Measurements from ENCODE around the gene HEPH. TPM values are rescaled to one million over a fixed set of nuclear protein-coding genes. Genes with fewer than 3 reads are reported as not detected.

Gene HEPH
- total RNA-seq, 2 donors from 2014 or later = 6.9 to 26.4 TPM

- no peak overlapping the region for H3K4me3 ChIP-seq
- WGBS = 89% methylated on average over 1 of the region's 1 CpG
- intact Hi-C loops (cut with DNase I) = no loop called here
- H3K27ac ChIP-seq = no peak overlapping the region
- no peaks in the 10 kb centered on the region for H3K9me3 ChIP-seq
- no peak for TF ChIP-seq POLR2A (IDR thresholded peaks at IDR 0.05)
- TF ChIP-seq POLR2AphosphoS5 (IDR thresholded peaks at IDR 0.05) = no peak
- TF ChIP-seq, protein P1, sequence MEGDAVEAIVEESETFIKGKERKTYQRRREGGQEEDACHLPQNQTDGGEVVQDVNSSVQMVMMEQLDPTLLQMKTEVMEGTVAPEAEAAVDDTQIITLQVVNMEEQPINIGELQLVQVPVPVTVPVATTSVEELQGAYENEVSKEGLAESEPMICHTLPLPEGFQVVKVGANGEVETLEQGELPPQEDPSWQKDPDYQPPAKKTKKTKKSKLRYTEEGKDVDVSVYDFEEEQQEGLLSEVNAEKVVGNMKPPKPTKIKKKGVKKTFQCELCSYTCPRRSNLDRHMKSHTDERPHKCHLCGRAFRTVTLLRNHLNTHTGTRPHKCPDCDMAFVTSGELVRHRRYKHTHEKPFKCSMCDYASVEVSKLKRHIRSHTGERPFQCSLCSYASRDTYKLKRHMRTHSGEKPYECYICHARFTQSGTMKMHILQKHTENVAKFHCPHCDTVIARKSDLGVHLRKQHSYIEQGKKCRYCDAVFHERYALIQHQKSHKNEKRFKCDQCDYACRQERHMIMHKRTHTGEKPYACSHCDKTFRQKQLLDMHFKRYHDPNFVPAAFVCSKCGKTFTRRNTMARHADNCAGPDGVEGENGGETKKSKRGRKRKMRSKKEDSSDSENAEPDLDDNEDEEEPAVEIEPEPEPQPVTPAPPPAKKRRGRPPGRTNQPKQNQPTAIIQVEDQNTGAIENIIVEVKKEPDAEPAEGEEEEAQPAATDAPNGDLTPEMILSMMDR (IDR thresholded peaks at IDR 0.05) = no peak
- no peak for DNase-seq (ENCODE audit: low spot score)
- no peaks in the 10 kb centered on the region for H3K4me1 ChIP-seq (replicated peaks)
- H3K36me3 ChIP-seq = no peaks in the 10 kb centered on the region
- H3K27me3 ChIP-seq (replicated peaks; ENCODE audit: insufficient read depth) = no peaks in the 10 kb centered on the region
Observed at GRCh38 chrX:66163447-66163846, 600 bp upstream of the HEPH start.

DNA sequence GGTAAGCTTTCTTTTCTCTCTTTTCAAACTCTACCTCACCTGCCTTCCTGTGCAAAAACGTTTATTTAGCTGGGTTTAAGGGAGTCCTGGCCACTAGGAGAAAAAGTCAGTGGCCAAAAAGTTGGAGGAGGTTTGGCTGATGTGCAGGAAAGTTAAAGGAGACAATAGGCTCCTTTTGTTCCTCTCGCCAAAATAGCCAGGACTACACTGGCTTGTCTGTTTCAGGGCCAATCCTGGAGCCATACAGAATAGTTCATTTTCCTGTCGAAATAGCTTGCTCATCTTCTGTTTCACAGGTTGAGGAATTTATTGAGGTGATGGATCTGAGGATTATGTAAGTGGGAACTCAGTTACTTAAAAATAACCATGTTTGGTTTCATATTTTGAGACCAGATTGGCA lies 423 bp downstream of the HEPH start:
- DNase-seq (ENCODE audit: low spot score) = no peak
- TF ChIP-seq POLR2A (IDR thresholded peaks at IDR 0.05) (no peak), POLR2AphosphoS5 (IDR thresholded peaks at IDR 0.05) (no peak)
- TF ChIP-seq, protein P1 (IDR thresholded peaks at IDR 0.05) = no peak
- no peaks in the 10 kb centered on the region for H3K9me3 ChIP-seq
- H3K4me1 ChIP-seq (replicated peaks) = no peaks in the 10 kb centered on the region
- intact Hi-C loops (cut with DNase I) = no loop called here
- H3K4me3 ChIP-seq = no peak overlapping the region
- no peaks in the 10 kb centered on the region for H3K36me3 ChIP-seq
- WGBS = 22% methylated on average over 3 of the region's 3 CpGs
- H3K27ac ChIP-seq = no peak overlapping the region
- H3K27me3 ChIP-seq (replicated peaks; ENCODE audit: insufficient read depth) = no peaks in the 10 kb centered on the region

GRCh38 chrX:66164931-66165330 lies 884 bp downstream of the HEPH start:
- intact Hi-C loops (cut with DNase I) = no loop called here
- TF ChIP-seq POLR2AphosphoS5 (IDR thresholded peaks at IDR 0.05) = no peak
- TF ChIP-seq POLR2A (IDR thresholded peaks at IDR 0.05) = no peak
- TF ChIP-seq, protein P1 (IDR thresholded peaks at IDR 0.05) = no peak
- Histone ChIP-seq H3K36me3 (no peaks in the 10 kb centered on the region), H3K4me3 (no peak overlapping the region), H3K9me3 (no peaks in the 10 kb centered on the region), H3K27me3 (replicated peaks; ENCODE audit: insufficient read depth) (no peaks in the 10 kb centered on the region), H3K27ac (no peak overlapping the region), H3K4me1 (replicated peaks) (no peaks in the 10 kb centered on the region)
- 45% methylated on average over 2 of the region's 2 CpGs for WGBS
- DNase-seq (ENCODE audit: low spot score) = no peak

GRCh38 chrX:66166671-66167070 lies 2.6 kb downstream of the HEPH start:
- TF ChIP-seq POLR2A (IDR thresholded peaks at IDR 0.05) (no peak), POLR2AphosphoS5 (IDR thresholded peaks at IDR 0.05) (no peak)
- TF ChIP-seq, protein P1 (IDR thresholded peaks at IDR 0.05) = no peak
- DNase-seq (ENCODE audit: low spot score) = no peak
- Histone ChIP-seq H3K4me1 (replicated peaks) (no peaks in the 10 kb centered on the region), H3K27ac (no peak overlapping the region), H3K4me3 (no peak overlapping the region), H3K9me3 (no peaks in the 10 kb centered on the region), H3K27me3 (replicated peaks; ENCODE audit: insufficient read depth) (no peaks in the 10 kb centered on the region), H3K36me3 (no peaks in the 10 kb centered on the region)
- intact Hi-C loops (cut with DNase I) = no loop called here

DNA sequence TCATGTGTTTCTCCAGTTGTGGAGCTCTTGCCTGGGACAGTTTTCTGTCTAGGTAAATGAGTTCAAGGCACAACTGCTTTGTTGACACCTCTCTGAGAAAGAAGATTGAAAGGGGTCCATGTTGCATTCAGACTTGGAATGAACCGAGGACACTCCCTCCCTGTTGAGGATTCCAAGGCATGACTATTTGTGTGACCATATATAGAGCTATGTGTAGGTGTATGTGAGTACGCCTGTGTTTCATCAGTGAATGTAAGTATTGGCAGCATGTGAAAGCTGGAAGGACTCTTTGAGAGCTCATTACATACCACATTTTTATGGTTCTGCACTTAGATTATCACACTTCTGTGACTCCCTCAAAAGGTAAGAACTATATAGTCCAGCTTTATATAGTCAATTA lies 3.4 kb downstream of the HEPH start:
- Histone ChIP-seq H3K36me3 (no peaks in the 10 kb centered on the region), H3K9me3 (no peaks in the 10 kb centered on the region), H3K4me1 (replicated peaks) (no peaks in the 10 kb centered on the region), H3K27ac (no peak overlapping the region), H3K4me3 (no peak overlapping the region), H3K27me3 (replicated peaks; ENCODE audit: insufficient read depth) (no peaks in the 10 kb centered on the region)
- DNase-seq (ENCODE audit: low spot score) = no peak
- TF ChIP-seq, protein P1 (IDR thresholded peaks at IDR 0.05) = no peak
- TF ChIP-seq POLR2A (IDR thresholded peaks at IDR 0.05) (no peak), POLR2AphosphoS5 (IDR thresholded peaks at IDR 0.05) (no peak)
- 54% methylated on average over 2 of the region's 2 CpGs for WGBS
- intact Hi-C loops (cut with DNase I) = no loop called here

Data from prostate gland (tissue), 2 donors.